BE2C (cell line): Measurements from ENCODE around the gene KIF16B.

ENCODE experiments used
- DNase-seq: peaks from one replicate; pipeline ENCODE4 v3.0.0-alpha.2; 2020
- H3K27me3 ChIP-seq: fragments of 250-450 bp; sonication (Bioruptor Pico); 2 replicates; pipeline ENCODE4 v1.5.1; 2020; ENCODE audit warnings: mild to moderate bottlenecking
- H3K36me3 ChIP-seq: fragments of 250-450 bp; sonication (Bioruptor Pico); 2 replicates; pipeline ENCODE4 v1.5.1; 2020; ENCODE audit warnings: mild to moderate bottlenecking
- H3K4me1 ChIP-seq: fragments of 250-450 bp; sonication (Bioruptor Pico); 2 replicates; pipeline ENCODE4 v1.5.1; 2020
- H3K4me3 ChIP-seq: 2 replicates; pipeline ENCODE4 v1.5.1; 2011; ENCODE audit warnings: low read depth, low read length
- H3K9me3 ChIP-seq: fragments of 250-450 bp; sonication (Bioruptor Pico); 2 replicates; pipeline ENCODE4 v1.5.1; 2020
- CTCF ChIP-seq: IDR thresholded peaks from 2 replicates; pipeline ENCODE4 v1.5.1; 2012; ENCODE audit warnings: mild to moderate bottlenecking, low read depth, low read length

Gene KIF16B

DNA sequence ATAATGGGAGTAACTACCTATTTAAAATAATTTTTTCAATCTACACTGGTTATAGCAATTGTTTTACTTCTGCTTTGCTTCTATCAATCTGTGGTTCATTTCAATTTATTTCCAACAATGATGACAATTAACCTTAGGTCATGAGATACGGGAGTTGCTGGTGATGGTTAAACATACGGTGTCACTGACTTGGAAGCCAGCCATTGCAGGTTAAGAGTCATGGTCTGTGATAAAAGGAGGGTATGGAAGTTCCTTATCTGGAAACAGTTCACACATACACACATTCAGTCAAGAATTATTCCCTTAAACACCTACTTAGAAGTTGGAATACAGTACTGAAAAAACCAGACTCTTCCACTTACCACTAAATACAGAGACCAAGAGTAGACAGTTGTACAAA is 180.0 kb downstream of the KIF16B start:
- H3K4me1 ChIP-seq = no peaks in the 10 kb centered on the region; the same call in 1 of the 2 replicates
- no peaks in the 10 kb centered on the region for H3K36me3 ChIP-seq
- H3K27me3 ChIP-seq = no peaks in the 10 kb centered on the region
- H3K9me3 ChIP-seq = no peaks in the 10 kb centered on the region; the same call in 1 of the 2 replicates
- no peak overlapping the region for H3K4me3 ChIP-seq
- DNase-seq = no peak
- TF ChIP-seq CTCF = no peak

DNA sequence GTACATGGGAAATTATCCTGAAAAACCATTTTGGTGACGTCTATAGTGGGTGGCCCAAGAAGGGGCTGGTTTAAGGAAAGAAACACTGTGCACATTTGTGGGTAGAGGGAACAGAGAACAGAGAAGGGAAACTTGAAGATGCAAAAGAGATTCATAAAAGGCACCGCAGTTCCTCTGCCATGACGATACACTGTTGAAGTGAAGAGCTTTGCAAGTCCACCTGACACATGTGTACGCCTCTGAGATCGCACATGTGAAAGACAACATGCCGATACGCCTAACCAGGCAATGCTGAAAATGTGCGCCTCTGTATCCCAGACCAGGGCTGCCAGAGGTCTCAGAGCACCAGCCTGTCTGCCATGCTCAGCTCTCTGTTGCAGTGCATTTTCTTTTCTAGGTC is 180.9 kb downstream of the KIF16B start:
- no peak overlapping the region for H3K4me3 ChIP-seq
- no peaks in the 10 kb centered on the region for H3K36me3 ChIP-seq
- DNase-seq = no peak
- no peaks in the 10 kb centered on the region for H3K9me3 ChIP-seq
- no peaks in the 10 kb centered on the region for H3K27me3 ChIP-seq
- no peaks in the 10 kb centered on the region; the same call in 1 of the 2 replicates for H3K4me1 ChIP-seq
- TF ChIP-seq CTCF = no peak

GRCh38 chr20:16390991-16391390 is 182.3 kb downstream of the KIF16B start:
- H3K36me3 ChIP-seq = no peaks in the 10 kb centered on the region
- H3K4me1 ChIP-seq = no peaks in the 10 kb centered on the region; the same call in 1 of the 2 replicates
- no peaks in the 10 kb centered on the region for H3K9me3 ChIP-seq
- DNase-seq = no peak
- no peak for TF ChIP-seq CTCF
- no peaks in the 10 kb centered on the region for H3K27me3 ChIP-seq
- H3K4me3 ChIP-seq = no peak overlapping the region

GRCh38 chr20:16388731-16389130 is 184.5 kb downstream of the KIF16B start:
- DNase-seq = no peak
- Histone ChIP-seq H3K9me3 (no peaks in the 10 kb centered on the region), H3K4me3 (no peak overlapping the region), H3K27me3 (no peaks in the 10 kb centered on the region), H3K4me1 (no peaks in the 10 kb centered on the region; the same call in 1 of the 2 replicates), H3K36me3 (no peaks in the 10 kb centered on the region)
- no peak for TF ChIP-seq CTCF

- Histone ChIP-seq H3K9me3 (no peaks in the 10 kb centered on the region), H3K4me3 (no peak overlapping the region), H3K27me3 (no peaks in the 10 kb centered on the region), H3K36me3 (no peaks in the 10 kb centered on the region), H3K4me1 (no peaks in the 10 kb centered on the region)
- TF ChIP-seq CTCF = no peak
- DNase-seq = no peak
Measured at GRCh38 chr20:16387666-16388065, 185.6 kb downstream of the KIF16B start.

DNA sequence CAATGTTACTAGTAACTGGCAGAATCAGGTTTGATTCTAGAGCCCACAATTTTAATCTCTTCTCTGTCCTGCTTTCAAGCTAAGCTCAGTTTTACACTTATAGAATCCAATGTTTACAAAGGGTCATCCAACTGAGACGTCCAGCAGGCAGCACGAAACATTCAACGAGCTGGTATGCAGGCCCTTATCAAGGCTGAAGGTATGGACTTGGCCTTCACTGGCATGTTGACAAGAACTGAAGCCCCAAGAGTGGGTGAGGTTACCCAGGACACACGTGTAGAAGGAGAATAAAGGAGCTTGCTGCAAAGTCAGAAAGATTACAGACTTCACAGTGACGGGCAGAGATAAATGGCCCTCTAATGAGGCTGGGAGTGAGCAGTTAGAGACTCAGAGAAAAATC is 187.4 kb downstream of the KIF16B start:
- Histone ChIP-seq H3K27me3 (no peaks in the 10 kb centered on the region), H3K9me3 (no peaks in the 10 kb centered on the region), H3K4me1 (no peaks in the 10 kb centered on the region), H3K36me3 (no peaks in the 10 kb centered on the region), H3K4me3 (no peak overlapping the region)
- DNase-seq = no peak
- no peak for TF ChIP-seq CTCF
